ENCODE measurements around the gene SYT7.

GRCh38 chr11:61542705-61543104 lies 38.2 kb downstream of the SYT7 start:
- TF ChIP-seq, protein P1, sequence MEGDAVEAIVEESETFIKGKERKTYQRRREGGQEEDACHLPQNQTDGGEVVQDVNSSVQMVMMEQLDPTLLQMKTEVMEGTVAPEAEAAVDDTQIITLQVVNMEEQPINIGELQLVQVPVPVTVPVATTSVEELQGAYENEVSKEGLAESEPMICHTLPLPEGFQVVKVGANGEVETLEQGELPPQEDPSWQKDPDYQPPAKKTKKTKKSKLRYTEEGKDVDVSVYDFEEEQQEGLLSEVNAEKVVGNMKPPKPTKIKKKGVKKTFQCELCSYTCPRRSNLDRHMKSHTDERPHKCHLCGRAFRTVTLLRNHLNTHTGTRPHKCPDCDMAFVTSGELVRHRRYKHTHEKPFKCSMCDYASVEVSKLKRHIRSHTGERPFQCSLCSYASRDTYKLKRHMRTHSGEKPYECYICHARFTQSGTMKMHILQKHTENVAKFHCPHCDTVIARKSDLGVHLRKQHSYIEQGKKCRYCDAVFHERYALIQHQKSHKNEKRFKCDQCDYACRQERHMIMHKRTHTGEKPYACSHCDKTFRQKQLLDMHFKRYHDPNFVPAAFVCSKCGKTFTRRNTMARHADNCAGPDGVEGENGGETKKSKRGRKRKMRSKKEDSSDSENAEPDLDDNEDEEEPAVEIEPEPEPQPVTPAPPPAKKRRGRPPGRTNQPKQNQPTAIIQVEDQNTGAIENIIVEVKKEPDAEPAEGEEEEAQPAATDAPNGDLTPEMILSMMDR (IDR thresholded peaks at IDR 0.05): no peak
- no peak for TF ChIP-seq POLR2A (IDR thresholded peaks at IDR 0.05)

Data from heart left ventricle (tissue), 13 donors.